A549 (cell line): ENCODE data around the gene DTWD2. TPM values are rescaled to one million over a fixed set of nuclear protein-coding genes. Genes with fewer than 3 reads are reported as not detected.

Experiments
- ATAC-seq, 2 experiments: fragments of 200-7000 bp in 1 of 2; fragments of >200 bp in 1 of 2; cut with Nextera tagmentation in 1 of 2; cut with Tn5 transposase in 1 of 2; 3 replicates each; pipeline versions ENCODE4 v1.8.0 to v1.9.1; 2018 to 2020; ENCODE audit warnings: mild to moderate bottlenecking in 1 of 2, moderate library complexity in 1 of 2
- CTCF ChIA-PET: fragments of 300-600 bp; sonication (Branson Sonifier 250); formaldehyde crosslinking; extraction: SDS; loops from one replicate; lab custom pipeline; 2021; ENCODE audit warnings: antibody characterized with exemption, inconsistent platforms; lab: Yijun Ruan, JAX
- POLR2A ChIA-PET: fragments of 350-600 bp; formaldehyde crosslinking; extraction: SDS; loops from one replicate; lab custom pipeline; 2021; ENCODE audit warnings: antibody characterized with exemption, inconsistent platforms; lab: Yijun Ruan, JAX
- DNase-seq, 2 experiments: peaks; one replicate each; pipeline versions ENCODE4 v3.0.0 to v3.0.0-alpha.2; 2011 to 2016; ENCODE audit warnings: low read depth in 1 of 2, low spot score in 1 of 2
- FAIRE-seq: peaks from 2 replicates; lab custom pipeline; 2011; peaks lifted over from hg19 to GRCh38; lab: Jason Lieb, UNC
- H3K27ac ChIP-seq, 2 experiments: fragments of >200 bp; sonication (Bioruptor Twin); formaldehyde crosslinking; 3 replicates each; pipeline ENCODE4 v1.5.1; 2016 to 2017
- H3K4me1 ChIP-seq: fragments of >200 bp; sonication (Bioruptor Twin); formaldehyde crosslinking; 3 replicates; pipeline ENCODE4 v1.6.1; 2016
- H3K4me2 ChIP-seq: fragments of >200 bp; sonication (Bioruptor Twin); formaldehyde crosslinking; 3 replicates; pipeline ENCODE4 v1.6.1; 2016
- H3K4me3 ChIP-seq: fragments of >200 bp; sonication (Bioruptor Twin); formaldehyde crosslinking; 3 replicates; pipeline ENCODE4 v1.5.1; 2016
- H3K9me3 ChIP-seq: fragments of >200 bp; sonication (Bioruptor Twin); formaldehyde crosslinking; 3 replicates; pipeline ENCODE4 v1.6.1; 2016
- BHLHE40 ChIP-seq: IDR thresholded peaks from 2 replicates; pipeline ENCODE4 v1.6.1; 2012; ENCODE audit warnings: low read depth, low read length, inconsistent platforms
- CEBPB ChIP-seq, 2 experiments: fragments of >200 bp in 1 of 2; sonication (Bioruptor Twin) in 1 of 2; formaldehyde crosslinking in 1 of 2; IDR thresholded peaks; 2 replicates each; pipeline ENCODE4 v1.6.1; 2012 to 2016
- E2F6 ChIP-seq: IDR thresholded peaks from 2 replicates; pipeline ENCODE4 v1.6.1; 2012; ENCODE audit warnings: low read depth, borderline replicate concordance
- EHMT2 ChIP-seq: fragments of 200-600 bp; sonication (generic); IDR thresholded peaks from 2 replicates; pipeline ENCODE4 v1.6.1; 2016; ENCODE audit warnings: antibody characterized with exemption, low read depth, mild to moderate bottlenecking, moderate library complexity
- EP300 ChIP-seq, 2 experiments: fragments of >200 bp; sonication (Bioruptor Twin); formaldehyde crosslinking; IDR thresholded peaks; 2 replicates in 1 of 2; 3 replicates in 1 of 2; pipeline ENCODE4 v1.6.1; 2016 to 2017
- ESRRA ChIP-seq: fragments of 150-350 bp; IDR thresholded peaks from 2 replicates; pipeline ENCODE4 v1.6.1; 2014; ENCODE audit warnings: mild to moderate bottlenecking, low read length, borderline replicate concordance
- FOSL2 ChIP-seq, 2 experiments: fragments of 450-650 bp in 1 of 2; fragments of >200 bp in 1 of 2; sonication (Bioruptor Twin) in 1 of 2; formaldehyde crosslinking; IDR thresholded peaks; 2 replicates each; pipeline versions ENCODE4 v1.5.0 to v1.6.1; 2016 to 2020; ENCODE audit warnings: mild to moderate bottlenecking in 1 of 2, moderate library complexity in 1 of 2
- HOXB13 ChIP-seq: fragments of 250-450 bp; sonication (Bioruptor Pico); IDR thresholded peaks from 2 replicates; pipeline ENCODE4 v1.5.0; 2020; ENCODE audit warnings: low read depth, mild to moderate bottlenecking, moderate library complexity
- HOXB5 ChIP-seq: fragments of 250-450 bp; sonication (Bioruptor Pico); IDR thresholded peaks from 2 replicates; pipeline ENCODE4 v1.5.0; 2020; ENCODE audit warnings: mild to moderate bottlenecking, moderate library complexity
- MAFK ChIP-seq: fragments of 450-650 bp; IDR thresholded peaks from 2 replicates; pipeline ENCODE4 v1.6.1; 2014; ENCODE audit not compliant: partially characterized antibody
- PBX3 ChIP-seq: IDR thresholded peaks from 2 replicates; pipeline ENCODE4 v1.6.1; 2012
- POLR2A ChIP-seq: IDR thresholded peaks from 2 replicates; pipeline ENCODE4 v1.6.1; 2012; ENCODE audit warnings: mild to moderate bottlenecking, low read length
- POLR2AphosphoS2 ChIP-seq: conservative IDR thresholded peaks from 2 replicates; pipeline ENCODE4 v1.6.1; 2012; ENCODE audit warnings: low read length, improper control_type of control experiment, inconsistent platforms
- RNF2 ChIP-seq: fragments of 200-600 bp; sonication (generic); IDR thresholded peaks from 2 replicates; pipeline ENCODE4 v1.6.1; 2016; ENCODE audit warnings: low read depth, mild to moderate bottlenecking, antibody characterized with exemption, moderate library complexity, borderline replicate concordance
- SMC3 ChIP-seq: fragments of >200 bp; sonication (Bioruptor Twin); formaldehyde crosslinking; IDR thresholded peaks from 3 replicates; pipeline ENCODE4 v1.6.1; 2018; ENCODE audit warnings: inconsistent platforms
- USF2 ChIP-seq: fragments of 450-650 bp; IDR thresholded peaks from 2 replicates; pipeline ENCODE4 v1.6.1; 2014; ENCODE audit warnings: antibody characterized with exemption
- ZC3H11A ChIP-seq: fragments of 450-650 bp; IDR thresholded peaks from 2 replicates; pipeline ENCODE4 v1.6.1; 2014; ENCODE audit warnings: antibody characterized with exemption, mild to moderate bottlenecking
- ZFP36 ChIP-seq: fragments of 450-650 bp; IDR thresholded peaks from 2 replicates; pipeline ENCODE4 v1.6.1; 2014; ENCODE audit warnings: borderline replicate concordance; ENCODE audit not compliant: partially characterized antibody
- ZNF302 ChIP-seq: fragments of 250-450 bp; sonication (Bioruptor Pico); IDR thresholded peaks from 2 replicates; pipeline ENCODE4 v1.9.0; 2021; ENCODE audit warnings: inconsistent platforms, mild to moderate bottlenecking, moderate library complexity
- WGBS: methylation state at CpG from one replicate; pipeline ENCODE4 v1.1.6; 2017; ENCODE audit errors: missing lambda C conversion rate; 5-methylcytosine and 5-hydroxymethylcytosine counted together
- polyA plus RNA-seq, 4 experiments: library from polyadenylated mRNA; depleted of rRNA in 3 of 4; stranded (reverse); fragments of >200 nt; fragmentation: RNase III in 1 of 4; extraction: RNeasy Plus Mini Kit Qiagen cat#74134 plus additional on column Dnase treatment in 1 of 4; gene quantifications; 2 replicates in 3 of 4; 3 replicates in 1 of 4; pipeline ENCODE4 v1.2.3, GENCODE V29; 2011 to 2017

Gene DTWD2
- polyA plus RNA-seq, 2 of the 4 experiments (the other 2 are of a cell fraction), result 3.7 to 4.8 TPM

- H3K4me2 ChIP-seq, result no peak overlapping the region
- TF ChIP-seq BHLHE40 (no peak), EHMT2 (no peak), FOSL2 (IDR thresholded peaks at IDR 0.05) (no peak), FOSL2 (CRISPR knock-in tag; IDR thresholded peaks at IDR 0.05) (no peak), CEBPB (IDR thresholded peaks at IDR 0.05) (no peak), PBX3 (no peak), RNF2 (no peak), SMC3 (no peak), POLR2A (no peak), HOXB5 (no peak), HOXB13 (CRISPR knock-in tag) (no peak), ZFP36 (no peak)
- TF ChIP-seq, all 56 proteins: peak for 0
- Histone ChIP-seq H3K4me1 (peaks cover 14% of the 10 kb centered on the region), H3K9me3 (no peaks in the 10 kb centered on the region), H3K4me3 (no peak overlapping the region), H3K27ac (no peak overlapping the region)
- ChIA-PET CTCF (interaction anchor here (0.6 to 5.0 kb wide), 3 partner anchors 29 to 447 kb away, joined by 3 to 27 read pairs (median 11); partner anchors contain the start of gene DTWD2), POLR2A (no interaction called here)
- ATAC-seq, result no peak
- FAIRE-seq, result no peak
- no peak for DNase-seq
- 81% methylated on average over 7 of the region's 7 CpGs for WGBS
Observed at GRCh38 chr5:119016125-119016774, 27.9 kb upstream of the DTWD2 start.

GRCh38 chr5:119011186-119011585 lies 22.8 kb upstream of the DTWD2 start:
- ATAC-seq (no peak), FAIRE-seq (no peak), DNase-seq (no peak)
- Histone ChIP-seq H3K4me1 (peaks cover 11% of the 10 kb centered on the region; the same call in 1 of the 3 replicates), H3K4me2 (no peak overlapping the region), H3K9me3 (no peaks in the 10 kb centered on the region), H3K27ac (no peak overlapping the region), H3K4me3 (no peak overlapping the region)
- POLR2A ChIA-PET, result no interaction called here
- CTCF ChIA-PET, result interaction anchor here (1.2 to 6.2 kb wide), 4 partner anchors 11 to 400 kb away, joined by 3 to 40 read pairs (median 15); partner anchors contain the start of gene DTWD2
- TF ChIP-seq EP300 (IDR thresholded peaks at IDR 0.05) (no peak), HOXB5 (no peak), E2F6 (no peak), USF2 (no peak), POLR2AphosphoS2 (no peak), ZNF302 (CRISPR knock-in tag) (no peak), ESRRA (no peak), ZC3H11A (no peak), BHLHE40 (no peak), ZFP36 (no peak), MAFK (no peak)
- WGBS, result 90% methylated on average over 13 of the region's 13 CpGs

- DNase-seq (no peak), FAIRE-seq (no peak), ATAC-seq (no peak)
- H3K27ac ChIP-seq, result no peak overlapping the region
- peaks cover 11% of the 10 kb centered on the region; the same call in 1 of the 3 replicates for H3K4me1 ChIP-seq
- no peak overlapping the region for H3K4me2 ChIP-seq
- WGBS, result 95% methylated on average over 6 of the region's 6 CpGs
- H3K9me3 ChIP-seq, result no peaks in the 10 kb centered on the region
- no peak for TF ChIP-seq RNF2
- no peak overlapping the region for H3K4me3 ChIP-seq
- ChIA-PET POLR2A (no interaction called here), CTCF (interaction anchor here (6.2 kb wide), 1 partner anchor 401 kb away, joined by 40 read pairs; no protein-coding TSS in a partner anchor)
Observed at GRCh38 chr5:119010206-119010605, 21.9 kb upstream of the DTWD2 start.
